Measurements from ENCODE around the gene HRH2. TPM values are rescaled to one million over a fixed set of nuclear protein-coding genes. Genes with fewer than 3 reads are reported as not detected.
A peak's percentile ranks its signal among the peaks of the same experiment; 100 is the strongest.

HRH2 gene
- total RNA-seq, 5 donors from 2014 or later (not counting 1 experiment from before 2014, with no cell fraction given), result 2.9 to 14.4 (median 5.5) TPM

- H3K27ac Mint-ChIP-seq, result no peak overlapping the region
- Histone ChIP-seq H3K9me3 (no peaks in the 10 kb centered on the region), H3K4me1 (ENCODE audit: control insufficient read depth in 1 of 2, extremely low read depth in 1 of 2, insufficient read depth in 2 of 2, low read length in 2 of 2) (peaks cover 0 to 7% of the 10 kb centered on the region in 2 experiments), H3K27ac (ENCODE audit: low read length) (no peak overlapping the region), H3K27me3 (replicated peaks in 1 of 2; ENCODE audit: control insufficient read depth in 2 of 2, extremely low read depth in 1 of 2, insufficient read depth in 2 of 2, low read length in 1 of 2) (no peaks in the 10 kb centered on the region), H3K36me3 (ENCODE audit: control insufficient read depth in 2 of 2, extremely low read depth in 1 of 2, insufficient read depth in 1 of 2, low read length in 1 of 2) (peaks cover 15 to 22% of the 10 kb centered on the region in 2 donors), H3K4me3 (ENCODE audit: control insufficient read depth in 1 of 2, extremely low read depth in 1 of 2, low read length in 1 of 2) (no peak overlapping the region)
- no peaks in the 10 kb centered on the region for H3K27me3 Mint-ChIP-seq
- H3K4me3 Mint-ChIP-seq, result no peak overlapping the region
- ChIA-PET POLR2A (no interaction called here), CTCF (no interaction called here)
- peaks cover 26 to 54% (median 35%) of the 10 kb centered on the region in 3 donors for H3K4me1 Mint-ChIP-seq
- ATAC-seq (replicated peaks in 1 of 4) (no peak), DNase-seq (no peak)
- no peaks in the 10 kb centered on the region for H3K9me3 Mint-ChIP-seq
- 91% methylated on average over 12 of the region's 12 CpGs for WGBS (ENCODE audit: insufficient coverage)
- peaks cover 17% of the 10 kb centered on the region for H3K36me3 Mint-ChIP-seq
Measured at GRCh38 chr5:175681968-175682340, 24.1 kb downstream of the HRH2 start.

- CTCF ChIA-PET, result no interaction called here
- no peak overlapping the region for H3K4me3 ChIP-seq (ENCODE audit: control insufficient read depth in 1 of 2, extremely low read depth in 1 of 2, low read length in 1 of 2)
- DNase-seq (no peak), ATAC-seq (replicated peaks in 1 of 4) (no peak)
- POLR2A ChIA-PET, result no interaction called here
- H3K27me3 Mint-ChIP-seq, result no peaks in the 10 kb centered on the region
- no peaks in the 10 kb centered on the region for H3K9me3 ChIP-seq
- H3K4me1 ChIP-seq (ENCODE audit: control insufficient read depth in 1 of 2, extremely low read depth in 1 of 2, insufficient read depth in 2 of 2, low read length in 2 of 2), result no peaks in the 10 kb centered on the region
- H3K27ac ChIP-seq (ENCODE audit: low read length), result no peak overlapping the region
- no peaks in the 10 kb centered on the region for H3K27me3 ChIP-seq (replicated peaks in 1 of 2; ENCODE audit: control insufficient read depth in 2 of 2, extremely low read depth in 1 of 2, insufficient read depth in 2 of 2, low read length in 1 of 2)
- peaks cover 18 to 22% of the 10 kb centered on the region in 2 donors for H3K36me3 ChIP-seq (ENCODE audit: control insufficient read depth in 2 of 2, extremely low read depth in 1 of 2, insufficient read depth in 1 of 2, low read length in 1 of 2)
- H3K36me3 Mint-ChIP-seq, result peaks cover 18% of the 10 kb centered on the region
- no peaks in the 10 kb centered on the region for H3K9me3 Mint-ChIP-seq
- peaks cover 19 to 49% (median 28%) of the 10 kb centered on the region in 3 donors for H3K4me1 Mint-ChIP-seq
- no peak overlapping the region for H3K4me3 Mint-ChIP-seq
- no peak overlapping the region for H3K27ac Mint-ChIP-seq
- WGBS (ENCODE audit: insufficient coverage), result 92% methylated on average over 6 of the region's 8 CpGs
Measured at GRCh38 chr5:175682664-175683063, 24.8 kb downstream of the HRH2 start.

- no peak overlapping the region for H3K27ac ChIP-seq (ENCODE audit: low read length)
- Mint-ChIP-seq H3K27ac (no peak overlapping the region), H3K4me1 (peaks cover 14 to 49% (median 25%) of the 10 kb centered on the region in 3 donors), H3K36me3 (peaks cover 23% of the 10 kb centered on the region), H3K9me3 (no peaks in the 10 kb centered on the region), H3K27me3 (no peaks in the 10 kb centered on the region), H3K4me3 (no peak overlapping the region)
- ChIA-PET CTCF (interaction anchor here in 1 of 2 donors (0.5 kb wide), 1 partner anchor 105 kb away, joined by 5 read pairs; no protein-coding TSS in a partner anchor), POLR2A (no interaction called here)
- H3K36me3 ChIP-seq (ENCODE audit: control insufficient read depth in 2 of 2, extremely low read depth in 1 of 2, insufficient read depth in 1 of 2, low read length in 1 of 2), result peaks cover 18 to 22% of the 10 kb centered on the region in 2 donors
- no peaks in the 10 kb centered on the region for H3K27me3 ChIP-seq (replicated peaks in 1 of 2; ENCODE audit: control insufficient read depth in 2 of 2, extremely low read depth in 1 of 2, insufficient read depth in 2 of 2, low read length in 1 of 2)
- ATAC-seq (replicated peaks in 1 of 4), result no peak
- no peaks in the 10 kb centered on the region for H3K4me1 ChIP-seq (ENCODE audit: control insufficient read depth in 1 of 2, extremely low read depth in 1 of 2, insufficient read depth in 2 of 2, low read length in 2 of 2)
- no peak overlapping the region for H3K4me3 ChIP-seq (ENCODE audit: control insufficient read depth in 1 of 2, extremely low read depth in 1 of 2, low read length in 1 of 2)
- 97% methylated on average over 15 of the region's 15 CpGs for WGBS (ENCODE audit: insufficient coverage)
- H3K9me3 ChIP-seq, result no peaks in the 10 kb centered on the region
- no peak for DNase-seq
Measured at GRCh38 chr5:175683231-175683630, 25.4 kb downstream of the HRH2 start.

- H3K4me1 ChIP-seq (ENCODE audit: control insufficient read depth in 1 of 2, extremely low read depth in 1 of 2, insufficient read depth in 2 of 2, low read length in 2 of 2), result peaks cover 0 to 3% of the 10 kb centered on the region in 2 experiments
- H3K4me3 ChIP-seq (ENCODE audit: control insufficient read depth in 1 of 2, extremely low read depth in 1 of 2, low read length in 1 of 2), result no peak overlapping the region
- DNase-seq, result no peak
- peaks cover 23% of the 10 kb centered on the region for H3K36me3 Mint-ChIP-seq
- WGBS (ENCODE audit: insufficient coverage), result 98% methylated on average over 5 of the region's 13 CpGs
- CTCF ChIA-PET, result interaction anchor here (0.6 kb wide), 2 partner anchors 14 to 167 kb away, joined by 3 to 6 read pairs; no protein-coding TSS in a partner anchor
- H3K27ac ChIP-seq (ENCODE audit: low read length), result no peak overlapping the region
- no peak overlapping the region for H3K4me3 Mint-ChIP-seq
- H3K9me3 Mint-ChIP-seq, result no peaks in the 10 kb centered on the region
- ATAC-seq (replicated peaks in 1 of 4), result no peak
- H3K4me1 Mint-ChIP-seq, result peaks cover 16 to 52% (median 23%) of the 10 kb centered on the region in 3 donors
- peaks cover 21 to 22% of the 10 kb centered on the region in 2 donors for H3K36me3 ChIP-seq (ENCODE audit: control insufficient read depth in 2 of 2, extremely low read depth in 1 of 2, insufficient read depth in 1 of 2, low read length in 1 of 2)
- no peaks in the 10 kb centered on the region for H3K27me3 Mint-ChIP-seq
- POLR2A ChIA-PET, result no interaction called here
- no peaks in the 10 kb centered on the region for H3K9me3 ChIP-seq
- H3K27me3 ChIP-seq (replicated peaks in 1 of 2; ENCODE audit: control insufficient read depth in 2 of 2, extremely low read depth in 1 of 2, insufficient read depth in 2 of 2, low read length in 1 of 2), result no peaks in the 10 kb centered on the region
- no peak overlapping the region for H3K27ac Mint-ChIP-seq
Measured at GRCh38 chr5:175683921-175684320, 26.1 kb downstream of the HRH2 start.

GRCh38 chr5:175684931-175685330, 27.1 kb downstream of the HRH2 start:
- Histone ChIP-seq H3K36me3 (ENCODE audit: control insufficient read depth in 2 of 2, extremely low read depth in 1 of 2, insufficient read depth in 1 of 2, low read length in 1 of 2) (peaks cover 22 to 26% of the 10 kb centered on the region in 2 donors), H3K9me3 (no peaks in the 10 kb centered on the region), H3K27me3 (replicated peaks in 1 of 2; ENCODE audit: control insufficient read depth in 2 of 2, extremely low read depth in 1 of 2, insufficient read depth in 2 of 2, low read length in 1 of 2) (no peaks in the 10 kb centered on the region), H3K4me1 (ENCODE audit: control insufficient read depth in 1 of 2, extremely low read depth in 1 of 2, insufficient read depth in 2 of 2, low read length in 2 of 2) (peaks cover 0 to 7% of the 10 kb centered on the region in 2 experiments), H3K4me3 (ENCODE audit: control insufficient read depth in 1 of 2, extremely low read depth in 1 of 2, low read length in 1 of 2) (no peak overlapping the region), H3K27ac (ENCODE audit: low read length) (no peak overlapping the region)
- H3K4me3 Mint-ChIP-seq, result no peak overlapping the region
- DNase-seq (no peak), ATAC-seq (replicated peaks in 1 of 4) (no peak)
- H3K36me3 Mint-ChIP-seq, result peaks cover 23% of the 10 kb centered on the region
- H3K27ac Mint-ChIP-seq, result peak overlapping the region in 1 of 2 donors; percentile 77
- H3K27me3 Mint-ChIP-seq, result no peaks in the 10 kb centered on the region
- no peaks in the 10 kb centered on the region for H3K9me3 Mint-ChIP-seq
- WGBS (ENCODE audit: insufficient coverage), result 50% methylated on average over 3 of the region's 5 CpGs
- peaks cover 21 to 50% (median 22%) of the 10 kb centered on the region in 3 donors for H3K4me1 Mint-ChIP-seq
- POLR2A ChIA-PET, result no interaction called here
- CTCF ChIA-PET, result interaction anchor here in 1 of 2 donors (0.6 kb wide), 1 partner anchor 168 kb away, joined by 6 read pairs; no protein-coding TSS in a partner anchor

GRCh38 chr5:175685701-175686350, 28.0 kb downstream of the HRH2 start:
- POLR2A ChIA-PET, result no interaction called here
- Histone ChIP-seq H3K36me3 (ENCODE audit: control insufficient read depth in 2 of 2, extremely low read depth in 1 of 2, insufficient read depth in 1 of 2, low read length in 1 of 2) (peaks cover 22 to 27% of the 10 kb centered on the region in 2 donors), H3K27ac (ENCODE audit: low read length) (no peak overlapping the region), H3K4me3 (ENCODE audit: control insufficient read depth in 1 of 2, extremely low read depth in 1 of 2, low read length in 1 of 2) (no peak overlapping the region), H3K9me3 (no peaks in the 10 kb centered on the region), H3K27me3 (replicated peaks in 1 of 2; ENCODE audit: control insufficient read depth in 2 of 2, extremely low read depth in 1 of 2, insufficient read depth in 2 of 2, low read length in 1 of 2) (no peaks in the 10 kb centered on the region), H3K4me1 (ENCODE audit: control insufficient read depth in 1 of 2, extremely low read depth in 1 of 2, insufficient read depth in 2 of 2, low read length in 2 of 2) (peaks cover 0 to 12% of the 10 kb centered on the region in 2 experiments)
- H3K4me1 Mint-ChIP-seq, result peaks cover 27 to 50% (median 28%) of the 10 kb centered on the region in 3 donors
- H3K9me3 Mint-ChIP-seq, result no peaks in the 10 kb centered on the region
- peaks cover 21% of the 10 kb centered on the region for H3K36me3 Mint-ChIP-seq
- no peak overlapping the region for H3K27ac Mint-ChIP-seq
- CTCF ChIA-PET, result interaction anchor here (0.6 kb wide), 2 partner anchors 12 to 153 kb away, joined by 3 read pairs; no protein-coding TSS in a partner anchor
- no peaks in the 10 kb centered on the region for H3K27me3 Mint-ChIP-seq
- DNase-seq (no peak), ATAC-seq (replicated peaks in 1 of 4) (no peak)
- over 99% methylated on average over 8 of the region's 12 CpGs for WGBS (ENCODE audit: insufficient coverage)
- no peak overlapping the region for H3K4me3 Mint-ChIP-seq
